NCI-H1694 treated with DMSO at 0.1 percent for 48 hours (cell line): ENCODE results near the gene FGD2.
"Not testable (repeated sequence)": the region's sequence is repeated elsewhere in the genome, so short reads cannot be mapped to it uniquely, and the experiment has no call there.

ENCODE experiments used
- DNase-seq: peaks from one replicate; lab custom pipeline; 2025; lab: John Stamatoyannopoulos, UW

The FGD2 gene

GRCh38 chr6:37058984-37059343, 53.5 kb downstream of the FGD2 start:
- DNase-seq, result not testable (repeated sequence)

GRCh38 chr6:37059344-37060194, 54.1 kb downstream of the FGD2 start:
- DNase-seq, result no peak

- DNase-seq, result no peak
These were observed 54.7 kb downstream of the FGD2 start for GRCh38 chr6:37060195-37060559.

GRCh38 chr6:37061157-37061804, 55.8 kb downstream of the FGD2 start:
- DNase-seq, result no peak

- no peak for DNase-seq
These were observed 57.0 kb downstream of the FGD2 start for GRCh38 chr6:37062424-37062823.

GRCh38 chr6:37068356-37069270, 63.2 kb downstream of the FGD2 start:
- DNase-seq, result peak; percentile 18

GRCh38 chr6:37069639-37070038, 64.2 kb downstream of the FGD2 start:
- no peak for DNase-seq

- no peak for DNase-seq
These were observed 67.1 kb downstream of the FGD2 start for GRCh38 chr6:37072526-37072925.

- no peak for DNase-seq
These were observed 68.8 kb downstream of the FGD2 start for GRCh38 chr6:37074053-37074827.

GRCh38 chr6:37077191-37077904, 71.9 kb downstream of the FGD2 start:
- DNase-seq, result no peak

GRCh38 chr6:37077905-37078296, 72.4 kb downstream of the FGD2 start:
- no peak for DNase-seq
